Body of pancreas (tissue), 4 donors: ENCODE measurements around the gene UBAP2L. TPM values are rescaled to one million over a fixed set of nuclear protein-coding genes. Genes with fewer than 3 reads are reported as not detected.
"Not testable (repeated sequence)": the region's sequence is repeated elsewhere in the genome, so short reads cannot be mapped to it uniquely, and the experiment has no call there.

Source experiments
- ATAC-seq: fragments of 150-250 bp; one replicate; pipeline ENCODE4 v1.9.1; 2016
- DNase-seq, 4 donors: peaks; one replicate each; pipeline ENCODE4 v3.0.0-alpha.2; 2019
- H3K27ac ChIP-seq, 4 donors: fragments of 200-600 bp; sonication (generic); 1 replicate in 3 of 4; 2 replicates in 1 of 4; pipeline versions ENCODE4 v1.5.1 to v1.6.1; 2016 to 2019; ENCODE audit warnings: mild to moderate bottlenecking in 1 of 4, mixed read lengths in 1 of 4, moderate library complexity in 1 of 4
- H3K27me3 ChIP-seq, 2 donors: fragments of 200-600 bp; sonication (generic); one replicate each; pipeline ENCODE4 v1.6.0; 2016; ENCODE audit warnings: mild to moderate bottlenecking in 1 of 2
- H3K36me3 ChIP-seq, 2 donors: fragments of 200-600 bp; sonication (generic); replicated peaks in 1 of 2; 2 replicates each; pipeline ENCODE4 v1.5.1; 2016; ENCODE audit warnings: low read depth in 2 of 2; ENCODE audit not compliant: insufficient read depth in 1 of 2
- H3K4me1 ChIP-seq: fragments of 200-600 bp; sonication (generic); one replicate; pipeline ENCODE4 v1.6.0; 2016
- H3K4me3 ChIP-seq, 2 donors: fragments of 200-600 bp; sonication (generic); 1 replicate in 1 of 2; 2 replicates in 1 of 2; pipeline ENCODE4 v1.5.1; 2016 to 2019
- H3K9me3 ChIP-seq, 3 donors: fragments of 200-600 bp; sonication (generic); 1 replicate in 2 of 3; 2 replicates in 1 of 3; pipeline ENCODE4 v1.5.1; 2016
- CTCF ChIP-seq, 7 experiments: fragments of 450-650 bp in 4 of 7; fragments of 200-600 bp in 3 of 7; sonication (generic) in 3 of 7; IDR thresholded peaks; one replicate each; pipeline ENCODE4 v1.5.1; 2016 to 2019; ENCODE audit warnings: antibody characterized with exemption in 7 of 7
- POLR2A ChIP-seq, 3 donors: fragments of 450-650 bp; IDR thresholded peaks; one replicate each; pipeline ENCODE4 v1.6.1; 2016; ENCODE audit warnings: antibody characterized with exemption in 3 of 3, mild to moderate bottlenecking in 2 of 3
- WGBS, 2 donors: methylation state at CpG; one replicate each; pipeline ENCODE4 v1.1.5; 2017; 5-methylcytosine and 5-hydroxymethylcytosine counted together
- intact Hi-C: fragments of 100-400 bp; cut with DNase I; formaldehyde crosslinking; loops from one replicate; pipeline ENCODE4 v1.15.1; 2023
- microRNA counts, 2 donors: library from miRNA; unstranded; fragments of <30 nt; microRNA quantifications; one replicate each; lab custom pipeline; 2017
- microRNA-seq, 2 donors: library from miRNA; unstranded; fragments of <30 nt; microRNA quantifications; one replicate each; pipeline ENCODE4, GENCODE V29; 2016; ENCODE audit warnings: borderline number of aligned reads in 2 of 2, borderline replicate concordance in 2 of 2
- small RNA-seq: library from RNA; depleted of rRNA; stranded (forward); fragments of <200 nt; gene quantifications from one replicate; pipeline ENCODE3, GENCODE V24; 2016
- total RNA-seq, 2 donors: library from RNA; depleted of rRNA; stranded (reverse); fragments of >200 nt; gene quantifications; one replicate each; pipeline ENCODE4 v1.1.0, GENCODE V29; 2016

Gene UBAP2L
- total RNA-seq, 2 donors from 2014 or later: 38.1 to 50.1 TPM

GRCh38 chr1:154313066-154313356 is 92.3 kb downstream of the UBAP2L start:
- peaks cover 0 to 3% (median 0%) of the 10 kb centered on the region in 3 donors for H3K9me3 ChIP-seq
- no peaks in the 10 kb centered on the region for H3K36me3 ChIP-seq
- intact Hi-C loops: no loop called here
- DNase-seq: no peak
- no peak for TF ChIP-seq POLR2A (IDR thresholded peaks at IDR 0.05)
- TF ChIP-seq CTCF (IDR thresholded peaks at IDR 0.05): no peak
- no peaks in the 10 kb centered on the region for H3K4me1 ChIP-seq
- WGBS, 2 donors: 61 to 63% methylated on average over 10 of the region's 10 CpGs
- H3K4me3 ChIP-seq: no peak overlapping the region
- ATAC-seq: no peak
- H3K27me3 ChIP-seq: no peaks in the 10 kb centered on the region
- H3K27ac ChIP-seq: no peak overlapping the region

DNA sequence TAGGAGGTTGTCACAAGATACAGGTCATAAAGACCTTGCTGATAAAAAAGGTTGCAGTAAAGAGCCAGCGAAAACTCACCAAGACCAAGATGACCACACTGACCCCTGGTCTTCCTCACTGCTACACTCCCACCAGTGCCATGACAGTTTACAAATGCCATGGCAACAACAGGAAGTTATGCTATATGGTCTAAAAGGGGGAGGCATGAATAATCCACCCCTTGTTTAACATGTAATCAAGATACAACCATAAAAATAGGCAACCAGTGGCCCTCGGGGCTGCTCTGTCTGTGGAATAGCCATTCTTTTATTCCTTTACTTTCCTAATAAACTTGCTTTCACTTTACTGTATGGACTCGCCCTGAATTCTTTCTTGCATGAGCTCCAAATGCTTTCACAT is 93.5 kb downstream of the UBAP2L start:
- 59 to 77% methylated on average over 3 of the region's 3 CpGs for WGBS, 2 donors
- H3K36me3 ChIP-seq, intact Hi-C loops, H3K27me3 ChIP-seq, H3K4me1 ChIP-seq, H3K27ac ChIP-seq, DNase-seq, ATAC-seq, H3K9me3 ChIP-seq, H3K4me3 ChIP-seq: not testable (repeated sequence)

DNA sequence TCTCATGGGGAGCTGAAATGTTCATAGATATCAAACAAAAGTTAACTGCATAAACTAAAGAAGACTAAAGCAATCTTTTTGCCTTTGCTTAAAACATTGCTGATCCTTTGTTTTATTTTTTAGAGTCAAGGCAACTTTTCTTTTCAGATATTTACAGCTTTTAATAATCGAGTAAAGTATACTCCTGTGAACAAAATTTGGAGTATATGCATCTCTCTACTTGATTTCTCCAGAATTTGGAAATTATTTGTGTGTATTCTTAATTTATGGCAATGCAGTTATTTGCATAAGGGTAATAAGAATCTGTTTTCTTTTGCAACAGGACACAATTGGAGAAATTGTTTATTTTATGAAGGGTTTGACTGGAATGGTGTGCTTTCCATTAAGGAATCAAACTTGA is 95.9 kb downstream of the UBAP2L start:
- no peak overlapping the region for H3K4me3 ChIP-seq
- WGBS, 2 donors: 86 to 87% methylated on average over 1 of the region's 1 CpG
- intact Hi-C loops: no loop called here
- H3K36me3 ChIP-seq: no peaks in the 10 kb centered on the region
- no peak overlapping the region for H3K27ac ChIP-seq
- DNase-seq (no peak), ATAC-seq (no peak)
- TF ChIP-seq CTCF (IDR thresholded peaks at IDR 0.05): no peak
- no peak for TF ChIP-seq POLR2A (IDR thresholded peaks at IDR 0.05)
- H3K9me3 ChIP-seq: peaks cover 0 to 3% (median 0%) of the 10 kb centered on the region in 3 donors
- H3K4me1 ChIP-seq: peaks cover 6% of the 10 kb centered on the region
- H3K27me3 ChIP-seq: no peaks in the 10 kb centered on the region

- TF ChIP-seq POLR2A (IDR thresholded peaks at IDR 0.05): no peak
- no peak for TF ChIP-seq CTCF (IDR thresholded peaks at IDR 0.05)
- Histone ChIP-seq H3K27me3 (no peaks in the 10 kb centered on the region), H3K9me3 (peaks cover 0 to 3% (median 0%) of the 10 kb centered on the region in 3 donors), H3K4me3 (no peak overlapping the region), H3K4me1 (peaks cover 6% of the 10 kb centered on the region), H3K36me3 (no peaks in the 10 kb centered on the region), H3K27ac (no peak overlapping the region)
- DNase-seq (no peak), ATAC-seq (no peak)
- intact Hi-C loops: no loop called here
- WGBS, 2 donors: 54 to 72% methylated on average over 4 of the region's 4 CpGs
These were observed 97.6 kb downstream of the UBAP2L start for GRCh38 chr1:154318386-154318785.

MicroRNAs encoded within 50 kb of the gene (microRNA counts, 767-probe panel; counts per million panel counts)
- microRNA hsa-miR-190b (lab: Ali Mortazavi, UCI): 0 to 736 counts per million in 2 donors

Small RNA genes lying within 50 kb of the gene (microRNA-seq; reads per million reads assigned to microRNA genes)
- 214 to 229 reads per million in 2 donors for gene MIR190B

Small RNA genes lying within 50 kb of the gene (small RNA-seq; reads per million reads assigned to genes)
- gene MIR190B: not detected
- not detected for gene RF00273
- gene RNU6-121P: not detected
- gene RNU6-239P: not detected
- gene SNORA58B: not detected

Other genes starting within 250 kb of the UBAP2L start
- gene JTB, start 243.3 kb upstream of the UBAP2L start, total RNA-seq: 100 to 1,000 TPM; 151 to 177 TPM
- gene RAB13, start 234.6 kb upstream of the UBAP2L start, total RNA-seq: 10 to 100 TPM; 16.2 to 29.6 TPM
- gene RPS27, start 230.2 kb upstream of the UBAP2L start, total RNA-seq: 100 to 1,000 TPM; 538 to 734 TPM
- gene NUP210L, start 65.9 kb upstream of the UBAP2L start, total RNA-seq: not detected
- gene TPM3, start 28.9 kb upstream of the UBAP2L start, total RNA-seq: 100 to 1,000 TPM in 1 of 2 donors, 10 to 100 TPM in 1; 74.2 to 131 TPM
- gene CFAP141, start 14.6 kb upstream of the UBAP2L start, total RNA-seq: not detected
- 10 to 100 TPM; 44.5 to 54.5 TPM for gene HAX1, start 51.7 kb downstream of the UBAP2L start, total RNA-seq
- gene AQP10, start 100.1 kb downstream of the UBAP2L start, total RNA-seq: under 1 TPM in 1 of 2 donors, not detected in 1; 0.26 TPM
- gene ATP8B2, start 104.6 kb downstream of the UBAP2L start, total RNA-seq: 10 to 100 TPM; 10.9 to 16.3 TPM
- 10 to 100 TPM in 1 of 2 donors, 1 to 10 TPM in 1; 5.9 to 13.5 TPM for gene IL6R, start 184.4 kb downstream of the UBAP2L start, total RNA-seq